NCI-H526 (cell line): ENCODE measurements around the gene CST1.

Experiments used
- DNase-seq, 2 experiments: peaks; one replicate each; lab custom pipeline; 2025; lab: John Stamatoyannopoulos, UW

The CST1 gene

DNA sequence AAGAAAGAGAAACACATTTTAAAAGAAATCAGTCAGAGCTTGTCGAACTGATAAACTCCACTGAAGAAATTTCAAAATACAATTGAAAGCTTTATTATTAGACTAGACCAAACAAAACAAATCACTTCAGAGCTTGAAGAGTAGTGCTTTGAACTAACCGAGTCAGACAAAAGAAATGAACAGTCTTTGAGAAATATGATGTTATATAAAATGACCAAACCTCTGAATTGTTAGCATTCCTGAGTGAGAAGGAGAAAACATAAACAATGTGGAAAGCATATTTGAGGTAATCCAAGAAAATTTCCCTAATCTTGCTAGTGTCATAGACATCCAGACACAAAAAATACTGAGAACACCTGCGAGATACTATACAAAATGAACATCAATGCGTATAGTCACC, 48.7 kb downstream of the CST1 start:
- no peak for DNase-seq

DNA sequence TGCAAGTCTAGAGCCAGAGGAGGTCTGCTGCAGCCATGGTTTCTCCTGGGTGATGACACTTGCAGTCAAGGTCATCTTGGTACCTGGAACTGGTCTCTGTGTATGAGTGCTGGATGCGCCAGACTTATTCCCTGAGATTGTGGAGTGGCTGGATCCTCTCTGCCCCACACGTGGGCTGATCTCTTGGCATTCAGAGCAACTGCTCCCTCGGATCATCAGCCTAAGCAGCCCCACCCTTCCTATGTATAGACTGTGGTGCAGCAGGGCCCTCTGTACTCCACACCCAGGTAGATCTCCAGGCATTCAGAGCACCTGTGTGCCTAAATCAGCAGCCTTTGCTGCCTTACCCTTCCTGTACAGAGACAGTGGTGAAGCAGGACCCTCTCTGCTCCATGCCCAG, 49.8 kb downstream of the CST1 start:
- no peak for DNase-seq

DNA sequence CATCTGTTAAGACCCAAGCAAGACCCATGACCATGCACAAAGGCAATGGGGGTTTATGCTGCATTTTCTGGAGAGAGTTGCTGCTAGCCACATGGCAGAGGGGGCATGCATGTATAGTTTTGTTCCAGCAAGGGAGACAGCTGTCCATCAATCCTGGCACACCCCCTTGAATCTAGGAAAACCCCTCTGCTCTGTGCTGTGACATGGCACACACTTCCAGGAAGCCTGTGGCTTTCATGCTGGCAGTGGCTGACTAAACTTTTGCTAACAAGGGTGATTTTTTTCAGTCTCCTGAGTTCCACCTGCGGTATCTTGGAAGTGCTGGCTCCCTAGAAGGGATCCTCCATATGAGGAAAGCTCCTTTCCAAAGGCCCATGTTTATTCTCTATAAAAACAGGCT, 52.8 kb downstream of the CST1 start:
- no peak for DNase-seq
